GM12872 (cell line): ENCODE measurements around the gene UCK1.

Experiments
- CTCF ChIP-seq: IDR thresholded peaks from 3 replicates; pipeline ENCODE4 v1.5.1; 2011; ENCODE audit warnings: low read depth, mild to moderate bottlenecking, low read length, moderate library complexity; ENCODE audit not compliant: insufficient read depth

UCK1 gene

GRCh38 chr9:131559421-131560000 lies 28.4 kb upstream of the UCK1 start:
- TF ChIP-seq CTCF = no peak

- TF ChIP-seq CTCF = no peak
Measured at GRCh38 chr9:131557855-131558548, 26.9 kb upstream of the UCK1 start.

- no peak for TF ChIP-seq CTCF
Measured at GRCh38 chr9:131555841-131556673, 25.0 kb upstream of the UCK1 start.

- no peak for TF ChIP-seq CTCF
Measured at GRCh38 chr9:131554843-131555351, 23.8 kb upstream of the UCK1 start.

GRCh38 chr9:131554087-131554842 lies 23.2 kb upstream of the UCK1 start:
- TF ChIP-seq CTCF = no peak

GRCh38 chr9:131552030-131552429 lies 21.0 kb upstream of the UCK1 start:
- TF ChIP-seq CTCF = no peak
